HUES48 (cell line): ENCODE results near the gene SARDH.

Source experiments
- H3K27ac ChIP-seq: one replicate; pipeline ENCODE4 v1.7.0; 2013; ENCODE audit warnings: low read depth, low read length, inconsistent platforms
- H3K27me3 ChIP-seq: 2 replicates; pipeline ENCODE4 v1.6.1; 2013; ENCODE audit warnings: mild to moderate bottlenecking, low read length; ENCODE audit not compliant: control insufficient read depth, insufficient read depth
- H3K36me3 ChIP-seq: 2 replicates; pipeline ENCODE4 v1.6.1; 2013; ENCODE audit warnings: low read length; ENCODE audit not compliant: control insufficient read depth, insufficient read depth
- H3K4me1 ChIP-seq: 2 replicates; pipeline ENCODE4 v1.6.1; 2013; ENCODE audit warnings: mild to moderate bottlenecking, low read length; ENCODE audit not compliant: control insufficient read depth, insufficient read depth
- H3K4me3 ChIP-seq: 2 replicates; pipeline ENCODE4 v1.5.1; 2013; ENCODE audit warnings: mild to moderate bottlenecking, low read depth, low read length
- H3K9ac ChIP-seq: 2 replicates; pipeline ENCODE4 v1.6.1; 2013; ENCODE audit warnings: mild to moderate bottlenecking, low read depth, low read length, moderate library complexity
- H3K9me3 ChIP-seq: 2 replicates; pipeline ENCODE4 v1.6.1; 2013; ENCODE audit warnings: low read length; ENCODE audit not compliant: control insufficient read depth, insufficient read depth

The SARDH gene

GRCh38 chr9:133715866-133716563 lies 22.1 kb downstream of the SARDH start:
- no peak overlapping the region for H3K4me3 ChIP-seq
- H3K36me3 ChIP-seq = no peaks in the 10 kb centered on the region
- H3K9ac ChIP-seq = no peak overlapping the region
- peaks cover 6% of the 10 kb centered on the region; the same call in 1 of the 2 replicates for H3K4me1 ChIP-seq
- no peaks in the 10 kb centered on the region for H3K9me3 ChIP-seq
- H3K27me3 ChIP-seq = no peaks in the 10 kb centered on the region
- no peak overlapping the region for H3K27ac ChIP-seq

GRCh38 chr9:133715295-133715865 lies 22.8 kb downstream of the SARDH start:
- no peak overlapping the region for H3K4me3 ChIP-seq
- peak overlapping the region; percentile 43 for H3K27ac ChIP-seq
- no peaks in the 10 kb centered on the region for H3K9me3 ChIP-seq
- no peak overlapping the region for H3K9ac ChIP-seq
- H3K4me1 ChIP-seq = peaks cover 6% of the 10 kb centered on the region; the same call in 1 of the 2 replicates
- no peaks in the 10 kb centered on the region for H3K36me3 ChIP-seq
- H3K27me3 ChIP-seq = no peaks in the 10 kb centered on the region

- Histone ChIP-seq H3K9ac (no peak overlapping the region), H3K27ac (peak overlapping the region; percentile 43), H3K36me3 (no peaks in the 10 kb centered on the region), H3K27me3 (no peaks in the 10 kb centered on the region), H3K9me3 (no peaks in the 10 kb centered on the region), H3K4me1 (peaks cover 6% of the 10 kb centered on the region; the same call in 1 of the 2 replicates), H3K4me3 (no peak overlapping the region)
These were observed 23.4 kb downstream of the SARDH start for GRCh38 chr9:133714606-133715294.

- Histone ChIP-seq H3K36me3 (no peaks in the 10 kb centered on the region), H3K9me3 (no peaks in the 10 kb centered on the region), H3K9ac (no peak overlapping the region), H3K4me3 (no peak overlapping the region), H3K4me1 (peaks cover 6% of the 10 kb centered on the region; the same call in 1 of the 2 replicates), H3K27me3 (no peaks in the 10 kb centered on the region), H3K27ac (no peak overlapping the region)
These were observed 24.1 kb downstream of the SARDH start for GRCh38 chr9:133713960-133714495.

DNA sequence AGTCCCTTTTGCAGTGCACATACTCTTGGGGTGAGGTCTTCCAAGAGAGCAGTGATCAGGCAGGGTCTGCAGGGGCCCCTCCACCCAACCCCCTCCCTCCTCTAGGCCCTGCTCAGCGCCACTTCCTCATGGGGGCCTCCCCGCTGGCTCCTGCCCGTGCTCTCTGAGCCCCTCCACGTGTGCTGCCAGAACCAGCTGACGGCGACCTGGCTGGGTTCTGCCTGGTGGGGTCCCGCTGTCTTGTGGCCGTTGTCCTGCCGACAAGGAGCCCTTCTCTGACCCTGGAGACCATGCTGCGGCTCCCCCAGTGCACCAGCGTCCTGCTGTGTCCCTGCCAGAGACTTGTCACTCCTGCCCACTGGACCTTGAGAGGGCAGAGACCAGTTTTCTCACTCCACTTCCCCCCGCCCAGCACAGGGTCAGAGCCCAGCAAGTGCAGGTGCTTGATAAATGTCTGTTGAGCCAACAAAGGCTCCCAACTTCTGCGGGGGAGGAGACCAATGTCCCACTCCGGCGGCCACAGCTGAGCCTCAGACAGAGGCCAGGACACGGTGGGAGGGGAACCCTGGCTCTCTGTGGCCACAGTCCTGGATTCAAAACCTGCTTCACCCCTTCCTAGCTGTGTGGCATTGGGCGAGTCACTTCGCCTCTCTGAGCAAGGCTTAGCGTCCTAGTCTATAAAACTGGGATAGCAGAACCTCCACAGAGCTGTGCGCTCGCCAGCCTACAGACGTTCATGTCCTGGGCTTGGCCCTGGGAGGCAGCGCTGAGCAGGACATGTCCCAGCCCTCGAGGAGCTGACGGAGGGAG lies 24.8 kb downstream of the SARDH start:
- Histone ChIP-seq H3K4me3 (no peak overlapping the region), H3K4me1 (peaks cover 6% of the 10 kb centered on the region; the same call in 1 of the 2 replicates), H3K27me3 (no peaks in the 10 kb centered on the region)

DNA sequence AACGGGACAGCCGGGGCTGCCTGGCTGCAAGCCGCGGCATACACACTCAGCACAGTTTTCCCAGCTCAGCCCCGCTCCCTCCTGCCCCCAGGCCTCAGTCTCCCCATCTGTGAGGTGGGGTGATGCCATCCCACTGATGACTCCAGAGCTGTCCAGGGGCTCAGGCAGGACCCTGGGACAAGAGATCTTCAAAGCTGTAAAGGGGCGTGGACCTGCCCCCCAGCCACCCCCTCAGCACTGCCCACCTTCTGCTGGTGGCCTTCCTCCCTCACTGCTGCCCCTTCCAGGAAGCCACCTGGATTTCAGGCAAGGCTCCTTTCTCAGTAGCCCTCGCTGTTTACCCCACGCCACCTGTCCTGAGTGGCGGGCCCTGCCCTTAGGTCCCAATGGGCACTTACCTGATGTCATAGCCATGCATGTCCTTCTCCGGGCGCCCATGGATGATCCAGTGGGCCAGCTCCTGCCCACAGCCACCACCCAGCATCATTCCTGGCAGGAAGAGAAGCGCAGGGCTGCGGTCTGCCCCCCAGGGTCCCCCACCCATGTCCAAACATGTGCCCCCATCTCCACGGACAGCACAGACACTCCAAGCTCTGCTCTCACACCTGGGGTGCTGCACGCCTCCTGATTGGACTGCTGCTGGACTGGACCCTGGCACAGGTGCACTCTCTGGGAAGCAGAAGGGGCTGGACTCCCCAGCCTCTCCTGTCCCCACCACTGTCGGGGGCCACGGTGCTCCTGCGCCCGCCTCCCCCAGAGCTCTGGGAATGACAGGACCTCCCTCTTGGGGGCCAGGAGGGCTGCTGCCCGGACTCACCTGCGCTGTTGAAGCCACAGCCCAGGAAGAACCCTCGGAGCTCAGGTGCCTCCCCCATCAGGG lies 25.7 kb downstream of the SARDH start:
- Histone ChIP-seq H3K4me3 (no peak overlapping the region), H3K9ac (no peak overlapping the region), H3K27me3 (no peaks in the 10 kb centered on the region), H3K27ac (no peak overlapping the region), H3K36me3 (no peaks in the 10 kb centered on the region), H3K9me3 (no peaks in the 10 kb centered on the region), H3K4me1 (peaks cover 6% of the 10 kb centered on the region; the same call in 1 of the 2 replicates)

More for the DNA sequence above, 24.8 kb downstream of the SARDH start:
- Histone ChIP-seq H3K9me3 (no peaks in the 10 kb centered on the region), H3K27ac (no peak overlapping the region), H3K9ac (no peak overlapping the region), H3K36me3 (no peaks in the 10 kb centered on the region)

- Histone ChIP-seq H3K36me3 (no peaks in the 10 kb centered on the region), H3K9ac (no peak overlapping the region), H3K27ac (no peak overlapping the region), H3K4me1 (peaks cover 6% of the 10 kb centered on the region; the same call in 1 of the 2 replicates), H3K9me3 (no peaks in the 10 kb centered on the region), H3K4me3 (no peak overlapping the region), H3K27me3 (no peaks in the 10 kb centered on the region)
These were observed 26.5 kb downstream of the SARDH start for GRCh38 chr9:133711428-133712220.

DNA sequence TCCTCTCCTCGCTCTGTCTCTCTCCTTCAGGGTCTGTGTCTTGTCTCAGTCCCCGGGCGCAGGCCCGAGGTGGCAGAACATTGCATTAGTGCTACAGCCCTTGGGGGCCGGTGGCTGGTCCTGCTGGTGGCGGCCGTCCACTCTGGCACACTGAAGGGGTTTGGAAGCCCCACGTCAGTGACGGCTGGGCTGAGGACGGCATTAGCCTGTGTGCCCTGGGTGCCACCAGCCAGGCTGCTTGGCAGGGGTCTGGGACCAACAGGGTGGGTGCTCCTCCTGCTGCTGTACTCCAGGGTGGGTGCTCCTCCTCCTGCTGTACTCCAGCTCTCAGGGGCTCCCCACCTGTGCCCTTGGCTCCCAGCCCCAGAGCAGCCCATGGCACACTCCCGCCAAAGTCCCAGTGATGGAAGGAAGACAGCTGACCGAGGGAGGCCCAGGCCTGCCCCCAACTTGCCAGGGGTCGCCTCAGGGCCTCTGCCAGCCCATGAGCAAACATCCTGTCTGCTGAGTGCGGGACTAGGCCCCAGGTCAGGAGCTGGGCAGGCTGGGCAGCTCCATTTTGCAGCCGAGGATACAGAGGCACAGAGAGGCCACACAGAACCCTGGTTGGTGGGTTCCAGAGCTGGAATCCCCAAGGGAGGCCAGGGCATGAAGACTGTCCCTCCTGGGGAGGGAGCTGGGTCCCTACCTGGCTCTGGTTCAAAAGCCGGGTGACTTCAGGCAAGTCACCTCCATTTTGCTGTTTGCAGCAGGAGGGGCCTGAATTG lies 27.3 kb downstream of the SARDH start:
- Histone ChIP-seq H3K9ac (no peak overlapping the region), H3K27me3 (no peaks in the 10 kb centered on the region), H3K4me1 (peaks cover 6% of the 10 kb centered on the region; the same call in 1 of the 2 replicates), H3K36me3 (no peaks in the 10 kb centered on the region), H3K27ac (no peak overlapping the region), H3K4me3 (no peak overlapping the region), H3K9me3 (no peaks in the 10 kb centered on the region)
